Adrenal gland (tissue), 12 donors: ENCODE data around the gene SORD. TPM values are rescaled to one million over a fixed set of nuclear protein-coding genes. Genes with fewer than 3 reads are reported as not detected.

Experiments used
- DNase-seq, 7 donors: peaks; one replicate each; pipeline ENCODE4 v3.0.0-alpha.2; 2019 to 2020
- H3K27ac ChIP-seq, 5 donors: fragments of 200-600 bp; sonication (generic) in 4 of 5; 1 replicate in 3 of 5; 2 replicates in 2 of 5; pipeline versions ENCODE4 v1.5.1 to v1.8.0; 2016 to 2020; ENCODE audit warnings: mild to moderate bottlenecking in 1 of 5
- H3K27me3 ChIP-seq: fragments of 200-600 bp; 2 replicates; pipeline ENCODE4 v1.8.0; 2021
- H3K36me3 ChIP-seq, 2 donors: fragments of 200-600 bp; replicated peaks in 1 of 2; 1 replicate in 1 of 2; 2 replicates in 1 of 2; pipeline versions ENCODE4 v1.5.1 to v1.8.0; 2018 to 2022
- H3K4me1 ChIP-seq, 2 donors: fragments of 200-600 bp; replicated peaks in 1 of 2; 1 replicate in 1 of 2; 2 replicates in 1 of 2; pipeline versions ENCODE4 v1.5.1 to v1.8.0; 2018 to 2021
- H3K4me3 ChIP-seq, 4 donors: fragments of 200-600 bp; sonication (generic) in 3 of 4; one replicate each; pipeline ENCODE4 v1.5.1; 2016 to 2018
- H3K9me3 ChIP-seq, 3 donors: fragments of 200-600 bp; sonication (generic) in 1 of 3; replicated peaks in 1 of 3; 1 replicate in 2 of 3; 2 replicates in 1 of 3; pipeline versions ENCODE4 v1.5.1 to v1.8.0; 2016 to 2021
- CTCF ChIP-seq, 6 experiments: fragments of 450-650 bp in 4 of 6; fragments of 200-600 bp in 2 of 6; sonication (generic) in 1 of 6; IDR thresholded peaks; 1 replicate in 5 of 6; 2 replicates in 1 of 6; pipeline versions ENCODE4 v1.5.1 to v1.8.0; 2016 to 2021; ENCODE audit warnings: antibody characterized with exemption in 6 of 6, mild to moderate bottlenecking in 2 of 6, moderate library complexity in 1 of 6
- POLR2A ChIP-seq, 2 donors: fragments of 450-650 bp; IDR thresholded peaks; one replicate each; pipeline ENCODE4 v1.6.1; 2017; ENCODE audit warnings: antibody characterized with exemption in 2 of 2, mild to moderate bottlenecking in 2 of 2, moderate library complexity in 1 of 2
- WGBS, 4 donors: extraction: QIAGEN DNeasy Blood & Tissue Kit in 2 of 4; methylation state at CpG; one replicate each; pipeline versions ENCODE4 v1.1.5 to v1.1.7; 2013 to 2017; 5-methylcytosine and 5-hydroxymethylcytosine counted together
- intact Hi-C, 2 donors: fragments of 100-400 bp; cut with DNase I; formaldehyde crosslinking; loops; one replicate each; pipeline versions ENCODE4 v1.14.1 to v1.15.0; 2022 to 2023
- polyA plus RNA-seq, 3 donors: library from polyadenylated mRNA; stranded (reverse); fragments of 200-250 nt in 2 of 3; fragments of 350-450 nt in 1 of 3; fragmentation: Illumina TruSeq in 1 of 3; extraction: RNeasy Lipid Tissue Mini Kit (QIAGEN cat#74804) in 1 of 3; gene quantifications; one replicate each; pipeline ENCODE4 v1.2.3, GENCODE V29; 2013 to 2014
- total RNA-seq, 9 donors: library from RNA; depleted of rRNA in 4 of 9; stranded (reverse); fragments of >200 nt in 4 of 9; fragments of 120-200 nt in 1 of 9; fragmentation: NEBNext Ultra II Directional in 1 of 9; extraction: Animal tissue kit (Norgen Biotek cat#: 25700) in 1 of 9; gene quantifications; one replicate each; pipeline versions ENCODE4 v1.1.0 to v1.2.4, GENCODE V29; 2013 to 2023
- donor health status: healthy with polysubstance abuse.
- donor health status: Bipolar disorder and iron deficiency.
- donor health status: DM: yes; HTN: yes; CAD: no.
- donor health status: DM: no; HTN: no; CAD: no.
- donor health status: DM: no; HTN: no; CAD: no.
- donor health status: DM: yes; HTN: yes; CAD: no.

Gene SORD
- total and polyA plus RNA-seq, 12 donors = 6.8 to 164 (median 45.3) TPM

GRCh38 chr15:45089712-45090373, 66.8 kb downstream of the SORD start:
- intact Hi-C loops = no loop called here
- peak overlapping the region; percentile 5 to 81 (median 71) for H3K27ac ChIP-seq
- peaks cover 16 to 24% of the 10 kb centered on the region in 2 donors for H3K4me1 ChIP-seq
- WGBS, 4 donors = 48 to 61% (median 56%) methylated on average over 3 of the region's 3 CpGs
- DNase-seq = no peak
- no peaks in the 10 kb centered on the region for H3K9me3 ChIP-seq
- H3K36me3 ChIP-seq = no peaks in the 10 kb centered on the region
- no peak overlapping the region for H3K4me3 ChIP-seq
- TF ChIP-seq CTCF (IDR thresholded peaks at IDR 0.05) (no peak), POLR2A (IDR thresholded peaks at IDR 0.05) (no peak)
- no peaks in the 10 kb centered on the region for H3K27me3 ChIP-seq

GRCh38 chr15:45091161-45091560, 68.2 kb downstream of the SORD start:
- peaks cover 16 to 24% of the 10 kb centered on the region in 2 donors for H3K4me1 ChIP-seq
- H3K36me3 ChIP-seq = no peaks in the 10 kb centered on the region
- no peak overlapping the region for H3K4me3 ChIP-seq
- DNase-seq = peak in 3 of 7 donors; percentile 47 to 63 (median 53)
- no peaks in the 10 kb centered on the region for H3K9me3 ChIP-seq
- no peak for TF ChIP-seq POLR2A (IDR thresholded peaks at IDR 0.05)
- TF ChIP-seq CTCF (IDR thresholded peaks at IDR 0.05) = no peak
- no peaks in the 10 kb centered on the region for H3K27me3 ChIP-seq
- peak overlapping the region in 4 of 5 donors; percentile 15 to 80 (median 70) for H3K27ac ChIP-seq
- intact Hi-C loops = no loop called here
- 43 to 51% (median 45%) methylated on average over 7 of the region's 7 CpGs for WGBS, 4 donors

GRCh38 chr15:45091576-45091975, 68.6 kb downstream of the SORD start:
- DNase-seq = peak; percentile 60 to 90 (median 84)
- 41 to 58% (median 53%) methylated on average over 2 of the region's 2 CpGs for WGBS, 4 donors
- TF ChIP-seq CTCF (IDR thresholded peaks at IDR 0.05) (no peak), POLR2A (IDR thresholded peaks at IDR 0.05) (no peak)
- intact Hi-C loops = no loop called here
- no peaks in the 10 kb centered on the region for H3K27me3 ChIP-seq
- peaks cover 16 to 24% of the 10 kb centered on the region in 2 donors for H3K4me1 ChIP-seq
- H3K27ac ChIP-seq = peak overlapping the region in 4 of 5 donors; percentile 15 to 80 (median 70)
- no peaks in the 10 kb centered on the region for H3K36me3 ChIP-seq
- H3K9me3 ChIP-seq = no peaks in the 10 kb centered on the region
- no peak overlapping the region for H3K4me3 ChIP-seq

GRCh38 chr15:45093013-45093412, 70.0 kb downstream of the SORD start:
- peak in 1 of 7 donors; percentile 11 for DNase-seq

More at GRCh38 chr15:45093013-45093412, 70.0 kb downstream of the SORD start:
- TF ChIP-seq CTCF (IDR thresholded peaks at IDR 0.05) (no peak), POLR2A (IDR thresholded peaks at IDR 0.05) (no peak)
- intact Hi-C loops = no loop called here
- Histone ChIP-seq H3K4me3 (no peak overlapping the region), H3K9me3 (no peaks in the 10 kb centered on the region), H3K27me3 (no peaks in the 10 kb centered on the region), H3K4me1 (peaks cover 15 to 24% of the 10 kb centered on the region in 2 donors), H3K36me3 (no peaks in the 10 kb centered on the region), H3K27ac (no peak overlapping the region)
- WGBS, 4 donors = 88 to 90% (median 89%) methylated on average over 4 of the region's 4 CpGs
